GM20000 (cell line): ENCODE data around the gene BLVRB.
"Not testable (repeated sequence)": the region's sequence is repeated elsewhere in the genome, so short reads cannot be mapped to it uniquely, and the experiment has no call there.

Experiments
- DNase-seq: peaks from one replicate; pipeline ENCODE4 v3.0.0; 2012; ENCODE audit warnings: low spot score
- TF ChIP-seq, protein P1 (sequence below): IDR thresholded peaks from 2 replicates; pipeline ENCODE4 v1.5.1; 2012; ENCODE audit warnings: mild to moderate bottlenecking, control low read depth; ENCODE audit errors: extremely low read depth, missing control alignments

The BLVRB gene

DNA sequence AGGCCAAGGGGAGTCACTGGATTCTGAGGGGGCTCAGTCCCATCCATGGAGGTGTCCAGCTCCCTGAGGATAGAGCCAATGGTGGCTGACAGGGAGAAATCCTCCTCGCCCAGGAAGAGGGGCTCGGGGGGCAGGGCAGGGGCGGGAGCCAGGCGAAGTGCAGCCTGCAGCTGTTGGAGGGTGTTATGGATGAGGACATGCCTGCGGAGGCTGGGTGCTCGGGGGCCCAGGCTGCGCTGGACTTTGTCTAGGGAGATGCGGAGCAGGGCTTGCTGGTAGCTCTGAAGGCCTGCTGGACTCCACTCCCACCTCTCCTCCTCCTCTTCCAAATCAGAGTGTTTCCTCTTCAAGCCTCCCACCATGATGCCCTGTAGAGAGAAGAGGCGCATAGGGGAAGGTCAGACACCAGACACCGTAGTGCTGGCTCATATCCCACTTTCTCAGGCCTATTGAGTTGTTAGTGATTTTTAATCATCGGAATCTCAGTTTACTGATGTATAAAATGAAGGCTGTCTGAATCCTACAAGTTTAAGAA is 23.8 kb downstream of the BLVRB start:
- TF ChIP-seq, protein P1, sequence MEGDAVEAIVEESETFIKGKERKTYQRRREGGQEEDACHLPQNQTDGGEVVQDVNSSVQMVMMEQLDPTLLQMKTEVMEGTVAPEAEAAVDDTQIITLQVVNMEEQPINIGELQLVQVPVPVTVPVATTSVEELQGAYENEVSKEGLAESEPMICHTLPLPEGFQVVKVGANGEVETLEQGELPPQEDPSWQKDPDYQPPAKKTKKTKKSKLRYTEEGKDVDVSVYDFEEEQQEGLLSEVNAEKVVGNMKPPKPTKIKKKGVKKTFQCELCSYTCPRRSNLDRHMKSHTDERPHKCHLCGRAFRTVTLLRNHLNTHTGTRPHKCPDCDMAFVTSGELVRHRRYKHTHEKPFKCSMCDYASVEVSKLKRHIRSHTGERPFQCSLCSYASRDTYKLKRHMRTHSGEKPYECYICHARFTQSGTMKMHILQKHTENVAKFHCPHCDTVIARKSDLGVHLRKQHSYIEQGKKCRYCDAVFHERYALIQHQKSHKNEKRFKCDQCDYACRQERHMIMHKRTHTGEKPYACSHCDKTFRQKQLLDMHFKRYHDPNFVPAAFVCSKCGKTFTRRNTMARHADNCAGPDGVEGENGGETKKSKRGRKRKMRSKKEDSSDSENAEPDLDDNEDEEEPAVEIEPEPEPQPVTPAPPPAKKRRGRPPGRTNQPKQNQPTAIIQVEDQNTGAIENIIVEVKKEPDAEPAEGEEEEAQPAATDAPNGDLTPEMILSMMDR: no peak
- DNase-seq: no peak

DNA sequence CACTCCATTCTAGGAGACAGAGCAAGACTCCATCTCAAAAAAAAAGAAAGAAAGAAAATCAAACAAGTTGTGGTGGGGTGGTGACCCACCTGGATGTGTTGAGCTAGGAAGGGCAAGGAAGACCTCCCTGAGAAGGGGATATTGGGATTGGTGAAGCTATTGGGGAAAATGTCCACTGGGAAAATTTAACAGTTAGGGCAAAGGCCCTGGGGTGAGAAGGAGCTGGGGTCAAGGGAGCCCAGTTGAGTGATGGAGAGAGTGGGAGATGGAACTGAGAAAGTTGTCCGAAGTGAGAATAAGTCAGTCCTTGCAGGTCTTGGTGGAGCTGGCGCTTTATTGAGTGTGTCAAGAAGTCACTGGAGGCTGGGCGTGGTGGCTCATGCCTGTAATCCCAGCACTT is 27.3 kb downstream of the BLVRB start:
- TF ChIP-seq, protein P1: no peak
- DNase-seq: no peak

DNA sequence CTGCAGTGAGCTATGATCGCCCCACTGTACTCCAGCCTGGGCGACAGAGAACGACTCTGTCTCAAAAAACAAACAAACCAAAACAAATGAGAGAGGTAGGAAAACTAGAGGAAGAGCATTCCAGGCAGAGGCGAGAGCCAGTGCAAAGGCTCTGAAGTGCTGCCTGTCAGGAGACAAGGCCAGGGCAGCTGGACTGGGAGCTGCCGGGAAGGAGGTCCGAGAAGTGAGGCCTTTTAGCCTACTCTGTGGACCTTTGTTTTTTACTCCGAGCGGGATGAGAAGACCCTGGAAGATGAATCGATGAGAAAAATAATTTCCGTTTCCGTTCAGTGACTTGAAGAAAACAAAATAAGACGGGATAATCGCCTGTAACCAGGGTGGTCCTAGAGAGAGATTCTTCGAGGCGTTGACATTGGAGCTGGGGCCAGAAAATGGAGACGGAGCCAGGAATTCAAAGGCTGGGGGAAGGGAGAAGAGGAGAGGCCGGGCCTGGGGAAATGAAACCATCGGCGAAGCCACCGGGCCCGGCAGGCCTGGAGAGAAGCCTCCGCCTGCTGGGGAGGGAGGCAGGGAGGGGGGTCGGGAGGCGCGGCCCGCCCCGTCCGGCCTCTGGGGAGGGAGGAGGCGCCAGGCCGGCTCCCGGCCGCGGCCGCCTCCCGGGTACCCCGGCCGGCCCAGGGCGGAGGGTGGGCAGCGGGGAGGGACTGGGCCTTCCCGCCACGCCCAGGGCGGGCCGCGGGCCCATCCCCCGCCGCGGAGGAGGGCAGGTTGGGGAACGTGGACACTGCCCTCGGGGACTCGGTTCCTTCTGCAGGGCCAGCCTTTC is 31.9 kb downstream of the BLVRB start:
- TF ChIP-seq, protein P1: no peak
- DNase-seq: peak; percentile 85

DNA sequence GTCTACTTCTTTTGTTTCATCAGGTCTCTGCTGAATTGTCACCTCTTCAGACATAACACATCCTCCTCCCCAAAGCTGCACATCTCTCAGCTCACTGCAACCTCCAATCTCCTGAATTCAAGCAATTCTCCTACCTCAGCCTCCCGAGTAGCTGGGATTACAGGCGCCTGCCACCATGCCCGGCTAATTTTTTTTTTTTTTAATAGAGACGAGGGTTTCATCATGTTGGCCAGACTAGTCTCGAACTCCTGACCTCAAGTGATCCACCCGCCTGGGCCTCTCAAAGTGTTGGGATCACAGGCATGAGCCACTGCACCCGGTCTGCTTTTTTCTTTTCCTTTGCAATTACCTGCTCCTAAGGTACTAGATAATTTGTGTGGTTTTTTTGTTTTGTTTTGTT is 32.8 kb downstream of the BLVRB start:
- not testable (repeated sequence) for DNase-seq

DNA sequence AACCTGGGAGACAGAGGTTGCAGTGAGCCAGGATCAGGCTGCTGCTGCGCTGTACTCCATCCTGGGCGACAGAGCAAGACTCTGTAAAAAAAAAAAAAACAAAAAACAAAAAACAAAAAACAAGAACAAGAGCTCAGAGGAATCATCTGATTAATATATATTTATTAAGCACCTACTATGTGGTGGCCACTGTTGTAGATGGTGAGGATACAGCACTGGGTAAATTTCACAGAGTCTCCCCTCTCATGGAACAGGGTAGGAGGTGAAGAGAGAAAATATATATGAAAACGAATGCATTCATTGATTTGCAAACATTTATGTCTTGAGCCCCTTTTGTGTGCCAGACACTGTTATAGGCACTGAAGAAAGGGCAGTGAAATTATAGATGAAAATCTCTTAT is 33.8 kb downstream of the BLVRB start:
- no peak for DNase-seq
- TF ChIP-seq, protein P1: no peak

DNA sequence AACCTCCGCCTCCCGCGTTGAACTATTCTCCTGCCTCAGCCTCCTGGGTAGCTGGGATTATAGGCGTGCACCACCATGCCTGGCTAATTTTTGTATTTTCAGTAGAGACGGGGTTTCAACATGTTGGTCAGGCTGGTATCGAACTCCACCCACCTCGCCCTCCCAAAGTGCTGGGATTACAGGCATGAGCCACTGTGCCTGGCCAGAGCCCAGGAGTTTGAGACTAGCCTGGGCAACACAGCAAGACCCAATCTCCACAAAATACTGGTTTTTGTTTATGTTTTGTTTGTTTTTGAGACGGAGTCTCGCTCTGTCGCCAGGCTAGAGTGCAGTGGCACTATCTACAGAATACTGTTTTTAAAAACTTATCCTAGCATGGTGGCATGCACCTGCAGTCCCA is 35.3 kb downstream of the BLVRB start:
- not testable (repeated sequence) for DNase-seq

DNA sequence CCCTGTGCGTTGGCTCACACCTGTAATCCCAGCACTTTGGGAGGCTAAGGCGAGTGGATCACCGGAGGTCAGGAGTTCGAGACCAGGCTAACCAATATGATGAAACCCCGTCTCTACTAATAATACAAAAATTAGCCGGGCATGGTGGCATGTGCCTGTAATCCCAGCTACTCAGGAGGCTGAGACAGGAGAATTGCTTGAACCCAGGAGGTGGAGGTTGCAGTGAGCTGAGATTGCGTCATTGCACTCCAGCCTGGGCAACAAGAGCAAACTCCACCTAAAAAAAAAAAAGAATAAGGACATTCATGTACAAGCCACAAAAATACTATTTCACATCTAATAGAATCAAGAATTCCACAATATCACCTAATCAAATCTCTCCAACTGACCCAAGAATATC is 37.3 kb downstream of the BLVRB start:
- DNase-seq: not testable (repeated sequence)

DNA sequence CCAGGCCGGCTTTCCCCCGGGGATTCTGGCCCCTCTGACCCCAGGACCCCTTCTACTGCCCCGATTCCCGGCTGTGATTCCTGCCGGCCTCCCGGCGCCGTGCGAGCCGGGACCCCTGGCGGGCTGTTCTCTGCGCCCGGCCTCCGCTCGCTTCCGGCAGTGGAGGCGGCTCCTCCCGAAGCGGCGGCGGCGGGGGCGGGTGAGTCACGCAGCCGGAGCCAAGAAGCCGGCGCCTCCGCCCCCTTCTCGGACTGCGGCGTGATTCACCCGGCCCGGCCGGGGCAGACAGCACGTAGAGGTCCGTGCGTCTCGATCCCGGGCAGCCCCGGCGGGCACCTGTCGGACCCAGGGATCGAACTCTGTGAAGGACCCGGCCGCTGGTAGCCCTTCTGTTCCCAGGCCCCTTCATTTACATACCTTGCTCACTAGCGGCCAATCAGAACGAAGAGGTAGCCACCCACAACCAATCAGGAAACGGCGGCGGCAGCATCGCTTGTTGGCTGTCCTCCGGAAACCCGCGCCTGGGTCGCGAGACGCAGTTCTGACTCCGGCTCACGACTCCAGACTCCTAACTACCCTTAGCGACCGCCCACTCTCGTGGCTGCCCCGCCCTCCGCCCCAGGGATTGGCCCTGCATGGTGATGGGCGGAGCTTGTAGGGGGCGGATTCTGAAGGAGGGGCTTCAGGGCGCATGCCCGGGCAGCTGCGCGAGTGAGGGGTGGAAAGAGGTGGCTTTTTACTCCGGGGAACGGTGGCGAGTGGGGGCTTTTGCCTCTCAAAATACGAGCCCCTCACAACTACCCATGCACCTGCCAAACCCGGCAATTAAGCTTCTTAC is 39.9 kb downstream of the BLVRB start, which contains the start of gene SERTAD1:
SERTAD1 (minus strand) TSS at position 543 of the 838 bp plus-strand sequence. CDS start 2,446 bp downstream, outside the sequence.
- peak; percentile 99 for DNase-seq
- TF ChIP-seq, protein P1: peak; percentile 50
